ENCODE results near the gene RSU1. TPM values are rescaled to one million over a fixed set of nuclear protein-coding genes. Genes with fewer than 3 reads are reported as not detected.

Gene RSU1
- total and polyA plus RNA-seq, 10 donors: 20.5 to 81.7 (median 63.4) TPM

- Histone ChIP-seq H3K9me3 (no peaks in the 10 kb centered on the region), H3K27ac (no peak overlapping the region), H3K36me3 (peaks cover 0 to 76% (median 8%) of the 10 kb centered on the region in 6 donors), H3K4me1 (no peaks in the 10 kb centered on the region), H3K27me3 (replicated peaks in 1 of 7) (no peaks in the 10 kb centered on the region), H3K4me3 (no peak overlapping the region)
- intact Hi-C loops (cut with DNase I; ENCODE audit: low total_unique reads): no loop called here
- WGBS, 5 donors: 95 to 96% (median 95%) methylated on average over 8 of the region's 8 CpGs
- no peak for DNase-seq
- TF ChIP-seq POLR2A (IDR thresholded peaks at IDR 0.05) (no peak), CTCF (IDR thresholded peaks at IDR 0.05 in 8 of 11, conservative IDR thresholded peaks at IDR 0.05 in 3 of 11) (no peak), POLR2AphosphoS5 (IDR thresholded peaks at IDR 0.05) (no peak)
Measured at GRCh38 chr10:16727666-16728065, 89.6 kb downstream of the RSU1 start.

GRCh38 chr10:16724509-16724908, 92.7 kb downstream of the RSU1 start:
- Histone ChIP-seq H3K4me3 (no peak overlapping the region), H3K4me1 (no peaks in the 10 kb centered on the region), H3K27me3 (replicated peaks in 1 of 7) (no peaks in the 10 kb centered on the region), H3K27ac (no peak overlapping the region), H3K36me3 (peaks cover 0 to 81% (median 16%) of the 10 kb centered on the region in 6 donors), H3K9me3 (no peaks in the 10 kb centered on the region)
- WGBS, 5 donors: 82 to 94% (median 91%) methylated on average over 6 of the region's 6 CpGs
- no peak for TF ChIP-seq CTCF (IDR thresholded peaks at IDR 0.05 in 8 of 11, conservative IDR thresholded peaks at IDR 0.05 in 3 of 11)
- TF ChIP-seq POLR2A (IDR thresholded peaks at IDR 0.05): no peak
- intact Hi-C loops (cut with DNase I; ENCODE audit: low total_unique reads): no loop called here
- no peak for DNase-seq

GRCh38 chr10:16720812-16721211, 96.4 kb downstream of the RSU1 start:
- Histone ChIP-seq H3K27me3 (replicated peaks in 1 of 7) (no peaks in the 10 kb centered on the region), H3K9me3 (peaks cover 0 to 5% (median 0%) of the 10 kb centered on the region in 8 donors), H3K4me1 (no peaks in the 10 kb centered on the region), H3K4me3 (no peak overlapping the region), H3K36me3 (peaks cover 0 to 54% (median 14%) of the 10 kb centered on the region in 6 donors), H3K27ac (no peak overlapping the region)
- intact Hi-C loops (cut with DNase I; ENCODE audit: low total_unique reads): no loop called here
- DNase-seq: no peak
- WGBS, 5 donors: 94 to 100% (median 97%) methylated on average over 2 of the region's 2 CpGs
- TF ChIP-seq POLR2A (IDR thresholded peaks at IDR 0.05): no peak
- TF ChIP-seq POLR2AphosphoS5 (IDR thresholded peaks at IDR 0.05): no peak
- TF ChIP-seq CTCF (IDR thresholded peaks at IDR 0.05 in 8 of 11, conservative IDR thresholded peaks at IDR 0.05 in 3 of 11): no peak

- H3K27ac ChIP-seq: no peak overlapping the region
- H3K36me3 ChIP-seq: peaks cover 0 to 56% (median 14%) of the 10 kb centered on the region in 6 donors
Measured at GRCh38 chr10:16717622-16718395, 99.4 kb downstream of the RSU1 start.

More at GRCh38 chr10:16717622-16718395, 99.4 kb downstream of the RSU1 start:
- no peak for TF ChIP-seq POLR2AphosphoS5 (IDR thresholded peaks at IDR 0.05)
- no peak for TF ChIP-seq CTCF (IDR thresholded peaks at IDR 0.05 in 8 of 11, conservative IDR thresholded peaks at IDR 0.05 in 3 of 11)
- TF ChIP-seq POLR2A (IDR thresholded peaks at IDR 0.05): no peak
- Histone ChIP-seq H3K4me1 (no peaks in the 10 kb centered on the region), H3K9me3 (peaks cover 5 to 28% (median 20%) of the 10 kb centered on the region in 8 donors), H3K27me3 (replicated peaks in 1 of 7) (no peaks in the 10 kb centered on the region), H3K4me3 (no peak overlapping the region)
- DNase-seq: no peak
- 81 to 92% (median 90%) methylated on average over 4 of the region's 4 CpGs for WGBS, 5 donors
- intact Hi-C loops (cut with DNase I; ENCODE audit: low total_unique reads): no loop called here

All from spleen (tissue), 11 donors.